HG03139 (cell line): ENCODE data around the gene PDE4B.
"Not testable (repeated sequence)": the region's sequence is repeated elsewhere in the genome, so short reads cannot be mapped to it uniquely, and the experiment has no call there.

Experiments used
- ATAC-seq: cut with Tn5 transposase; IDR thresholded peaks from one replicate; pipeline ENCODE4 v1.9.1; 2021; ENCODE audit not compliant: unreplicated experiment

The PDE4B gene

DNA sequence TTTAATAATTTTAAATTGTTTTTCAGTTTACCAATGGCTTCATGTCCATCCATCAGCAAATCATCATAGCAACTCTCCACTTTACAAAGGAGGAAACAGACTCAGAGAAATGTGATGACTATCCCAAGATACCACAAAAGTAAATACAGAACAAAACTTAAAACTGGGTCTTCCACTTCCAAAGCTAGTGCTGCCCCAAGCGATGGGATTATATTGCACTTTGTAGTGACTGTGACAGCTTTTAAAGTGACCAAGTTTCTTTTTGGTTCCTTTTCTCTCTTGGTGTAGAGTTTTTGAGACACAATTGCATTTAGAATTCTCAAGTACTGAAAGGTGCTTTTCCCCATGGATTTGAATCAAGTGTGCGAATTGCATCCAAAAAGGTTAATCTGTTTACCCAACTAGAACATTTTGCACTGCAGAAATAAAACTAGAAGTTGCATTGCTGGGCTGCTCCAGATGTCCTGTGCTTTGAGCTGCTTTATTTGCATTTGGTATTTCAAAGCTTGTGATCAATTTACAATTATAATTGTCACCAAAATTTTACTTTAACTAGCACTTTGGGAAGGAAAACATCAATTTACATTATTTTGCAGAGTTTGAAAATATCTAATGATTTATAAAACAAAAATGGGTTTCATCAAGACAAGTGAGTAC is 320.2 kb downstream of the PDE4B start:
- no peak for ATAC-seq

DNA sequence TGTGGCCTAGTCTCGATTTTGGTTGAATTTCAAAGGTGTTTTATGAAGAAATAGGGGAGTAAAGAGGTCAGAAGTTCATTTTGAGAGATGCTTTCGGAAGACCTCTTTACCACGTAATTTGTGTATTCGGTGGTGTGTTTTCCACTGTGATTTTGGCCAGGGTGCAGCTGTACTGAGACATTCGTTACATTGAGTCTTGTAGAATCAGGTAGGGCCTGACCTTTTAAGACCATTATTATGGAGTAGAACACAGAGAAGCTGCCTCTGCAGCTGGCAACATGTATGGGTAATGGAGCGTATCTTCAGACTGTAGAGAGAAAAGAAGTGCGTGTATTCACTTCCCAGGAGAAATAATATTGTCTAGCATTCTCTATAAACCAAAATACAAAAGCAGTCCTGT is 326.5 kb downstream of the PDE4B start:
- no peak for ATAC-seq

DNA sequence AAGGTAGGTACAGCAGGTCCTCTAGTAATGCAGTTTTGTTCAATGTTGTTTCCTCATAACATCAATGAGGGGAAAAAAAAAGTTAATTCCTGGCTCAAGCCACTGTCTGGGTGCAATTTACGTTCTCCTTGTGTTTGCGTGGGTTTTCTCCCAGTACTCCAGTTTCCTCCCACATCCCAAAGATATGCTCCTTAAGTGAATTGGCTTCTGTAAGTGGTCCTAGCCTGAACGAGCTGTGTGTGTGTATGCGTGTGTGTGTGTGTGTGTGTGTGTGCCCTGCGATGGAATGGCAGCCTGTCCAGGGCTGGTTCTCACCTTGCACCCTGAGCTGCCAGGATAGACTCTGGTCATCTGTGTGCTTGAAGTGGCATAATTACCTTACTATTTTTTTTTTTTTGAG is 332.0 kb downstream of the PDE4B start:
- no peak for ATAC-seq

GRCh38 chr1:66128641-66129040 is 335.9 kb downstream of the PDE4B start:
- not testable (repeated sequence) for ATAC-seq

- no peak for ATAC-seq
Observed at GRCh38 chr1:66132324-66132723, 339.6 kb downstream of the PDE4B start.

- no peak for ATAC-seq
Observed at GRCh38 chr1:66134004-66134403, 341.3 kb downstream of the PDE4B start.

GRCh38 chr1:66135161-66135560 is 342.5 kb downstream of the PDE4B start:
- no peak for ATAC-seq

- not testable (repeated sequence) for ATAC-seq
Observed at GRCh38 chr1:66136423-66136822, 343.7 kb downstream of the PDE4B start.

DNA sequence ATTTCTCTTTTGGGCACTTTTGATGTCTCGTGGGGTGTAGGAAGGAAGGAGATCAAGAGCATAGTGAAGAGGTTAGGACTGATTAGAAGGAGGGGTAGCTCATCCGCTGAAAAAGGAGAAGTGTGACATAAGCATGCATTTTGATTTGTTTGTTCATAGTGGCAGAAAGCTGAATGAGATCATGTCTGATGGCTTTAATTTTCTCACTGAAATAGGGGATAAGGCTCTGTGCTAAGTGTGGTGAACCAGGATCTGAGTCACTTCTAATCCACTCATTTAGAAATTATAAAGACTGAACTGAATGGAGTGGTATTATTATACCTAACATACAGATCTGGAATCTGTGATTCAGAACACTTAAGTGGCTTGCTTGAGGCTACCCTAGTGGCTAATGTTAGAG is 344.5 kb downstream of the PDE4B start:
- no peak for ATAC-seq

DNA sequence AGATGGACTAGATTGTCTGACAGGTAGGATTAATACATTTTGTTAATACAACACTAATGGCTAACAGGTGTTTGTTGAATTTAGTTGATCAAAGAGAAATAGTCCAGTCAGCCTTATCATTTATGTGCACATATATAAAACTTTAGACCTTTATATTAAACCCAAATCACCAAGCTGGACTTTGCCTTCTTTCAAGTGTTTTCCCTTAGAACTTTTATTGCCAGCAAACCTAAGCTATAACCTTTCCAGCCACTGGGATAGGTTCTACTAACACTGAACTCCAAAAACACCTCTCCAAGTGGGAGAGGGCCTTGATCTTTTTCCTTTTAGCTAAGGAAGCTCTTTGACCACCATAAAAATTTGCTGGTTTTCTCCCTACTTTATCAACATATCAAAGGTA is 345.9 kb downstream of the PDE4B start:
- no peak for ATAC-seq

DNA sequence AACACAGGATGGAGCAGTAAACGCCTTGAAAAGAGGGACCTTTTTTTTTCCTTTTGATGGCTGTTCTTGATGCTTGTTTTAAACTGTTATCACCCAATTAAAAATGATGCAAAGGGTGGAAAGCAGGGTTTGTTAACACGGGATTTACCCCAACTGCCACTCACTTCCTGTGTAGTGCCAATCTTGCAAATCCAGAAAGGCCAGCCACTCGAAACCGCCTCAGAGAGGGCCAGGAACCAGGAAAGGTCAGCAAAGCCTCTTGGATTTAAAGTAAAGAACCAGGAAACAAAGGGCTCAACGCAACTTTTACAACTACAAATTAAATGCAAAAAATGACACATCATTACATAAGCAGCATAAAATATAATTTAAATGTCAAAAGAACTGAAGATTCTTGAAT is 347.4 kb downstream of the PDE4B start:
- ATAC-seq = no peak

GRCh38 chr1:66143651-66144050 is 351.0 kb downstream of the PDE4B start:
- no peak for ATAC-seq

- no peak for ATAC-seq
Observed at GRCh38 chr1:66147226-66147835, 354.6 kb downstream of the PDE4B start.

- no peak for ATAC-seq
Observed at GRCh38 chr1:66152034-66152433, 359.3 kb downstream of the PDE4B start.

DNA sequence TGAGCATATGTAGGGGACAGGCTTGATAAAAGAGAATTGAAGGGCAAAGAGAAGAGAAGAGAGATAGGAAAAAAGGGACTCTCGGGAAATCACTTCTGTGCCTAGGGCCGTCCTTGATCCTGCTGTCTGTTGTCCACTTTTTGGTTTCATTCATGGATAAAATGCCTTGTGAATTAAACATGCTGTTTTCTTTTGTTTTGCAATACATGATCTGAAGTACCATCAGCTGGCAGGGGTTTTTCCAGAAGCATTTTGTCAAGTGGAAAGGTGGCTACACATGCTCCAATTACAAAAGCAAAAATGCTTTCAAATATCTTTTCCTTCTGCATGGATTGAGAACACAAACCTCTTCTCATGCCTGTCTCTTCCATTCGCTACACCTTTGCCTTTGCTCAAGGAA is 361.7 kb downstream of the PDE4B start:
- no peak for ATAC-seq

DNA sequence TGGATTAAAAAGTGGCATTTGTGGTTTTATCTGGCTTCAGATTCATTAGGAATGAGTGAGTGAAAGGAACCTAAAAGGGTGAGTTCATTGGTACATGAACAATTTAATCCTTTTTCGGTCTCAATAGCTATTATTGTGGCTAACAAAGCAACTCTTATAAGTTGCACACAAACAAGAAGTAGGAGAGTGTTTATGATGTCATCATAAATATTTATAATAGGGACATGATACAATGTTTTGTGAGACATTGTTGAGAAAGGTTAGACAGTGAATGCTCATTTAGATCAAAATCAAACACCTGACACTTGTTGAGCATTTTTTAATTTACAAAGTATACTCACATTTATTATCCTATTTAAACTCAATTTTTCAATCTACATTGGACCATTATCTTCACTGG is 363.4 kb downstream of the PDE4B start:
- no peak for ATAC-seq

GRCh38 chr1:66159800-66160199 is 367.1 kb downstream of the PDE4B start:
- no peak for ATAC-seq

DNA sequence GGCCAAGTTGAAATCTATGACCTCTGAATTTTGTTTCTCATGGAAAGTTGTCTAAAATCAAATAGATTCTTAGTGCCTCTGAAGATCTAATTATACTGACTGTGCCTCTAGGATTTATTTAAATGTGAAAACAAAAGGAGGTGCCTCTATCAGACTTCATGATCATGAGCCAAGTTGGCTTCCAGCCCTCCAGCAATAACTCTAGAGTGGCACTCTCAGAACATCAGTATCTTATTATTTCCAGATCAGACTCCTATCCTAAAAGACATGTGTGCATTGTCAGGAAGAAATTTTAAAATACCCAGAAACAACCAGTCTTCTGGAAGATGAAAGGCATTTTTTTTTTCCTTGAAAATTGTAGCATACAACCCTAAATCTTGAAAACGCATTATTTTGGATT is 368.0 kb downstream of the PDE4B start:
- ATAC-seq = no peak

- no peak for ATAC-seq
Observed at GRCh38 chr1:66166753-66167152, 374.1 kb downstream of the PDE4B start.

DNA sequence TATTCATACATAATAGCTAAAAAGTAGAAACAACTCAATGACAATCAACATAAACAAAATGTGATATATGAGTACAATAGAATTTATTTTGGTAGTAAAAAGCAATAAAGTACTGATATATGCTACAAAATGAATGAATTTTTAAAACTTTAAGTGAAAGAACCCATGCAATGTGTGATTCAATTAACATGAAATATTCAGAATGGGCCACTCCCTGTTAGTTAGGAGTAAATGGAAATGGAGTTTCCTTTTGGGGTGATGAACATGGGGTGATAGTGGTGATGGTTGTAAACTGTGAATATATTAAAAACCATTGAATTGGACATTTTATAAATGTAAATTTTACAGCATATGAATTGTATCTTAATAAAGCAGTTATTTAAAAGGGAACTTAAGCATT is 374.6 kb downstream of the PDE4B start:
- ATAC-seq = no peak

DNA sequence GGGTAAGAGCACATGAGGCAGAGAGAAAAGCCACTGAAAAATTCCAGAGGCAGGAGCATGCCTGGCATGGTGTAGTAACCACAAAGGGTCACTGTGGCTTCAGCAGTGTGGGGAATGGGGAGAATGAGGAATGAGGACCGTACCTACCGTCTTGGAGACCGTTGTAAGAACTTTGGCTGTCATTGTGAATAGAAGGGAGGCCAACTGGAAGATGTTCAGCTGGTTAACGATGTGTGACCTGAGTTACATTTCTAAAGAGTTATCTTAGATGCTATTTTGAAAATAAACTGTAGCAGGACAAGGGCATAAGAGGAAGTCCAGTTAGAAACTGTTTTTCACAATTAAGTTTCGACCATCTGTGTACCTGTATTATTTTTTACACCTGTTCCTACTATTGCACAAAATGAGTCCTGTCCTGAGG is 375.8 kb downstream of the PDE4B start:
- ATAC-seq = no peak

DNA sequence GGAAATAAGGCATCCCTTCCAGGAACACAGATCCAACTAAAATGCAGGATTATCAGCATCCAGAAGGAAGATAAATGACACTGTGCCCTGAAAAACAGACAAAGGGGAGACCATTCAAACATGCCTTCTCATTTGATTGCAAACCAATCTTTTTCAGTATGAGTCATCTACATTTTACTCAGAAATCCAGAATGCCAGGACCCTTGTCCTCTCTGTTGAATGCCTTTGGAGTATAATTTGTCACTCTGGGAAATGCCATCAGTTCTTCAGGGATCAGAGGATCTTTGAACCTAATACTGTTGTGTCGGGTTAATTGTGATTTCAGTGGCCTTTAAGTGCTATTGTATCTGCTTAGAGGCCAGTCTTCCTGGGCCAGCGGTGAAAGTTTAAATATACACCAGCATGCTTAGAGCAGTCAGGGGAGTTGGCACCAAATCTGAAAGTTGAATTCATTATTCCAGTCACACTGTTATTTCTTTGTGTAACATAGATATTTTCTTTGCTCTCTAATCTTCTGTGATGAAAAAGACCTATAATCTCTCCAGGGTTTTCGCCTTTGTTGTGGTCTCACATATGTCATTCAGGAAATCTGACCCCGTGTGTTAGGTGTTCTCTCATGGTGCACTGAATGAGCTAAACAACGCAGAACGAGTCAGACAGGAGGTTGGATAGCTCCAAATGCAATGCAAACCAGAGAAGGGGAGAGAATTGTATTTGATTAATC is 376.4 kb downstream of the PDE4B start:
- no peak for ATAC-seq
